Measurements from ENCODE around the gene PCSK6.

GRCh38 chr15:101332061-101332467, 157.4 kb downstream of the PCSK6 start:
- TF ChIP-seq, protein P1, sequence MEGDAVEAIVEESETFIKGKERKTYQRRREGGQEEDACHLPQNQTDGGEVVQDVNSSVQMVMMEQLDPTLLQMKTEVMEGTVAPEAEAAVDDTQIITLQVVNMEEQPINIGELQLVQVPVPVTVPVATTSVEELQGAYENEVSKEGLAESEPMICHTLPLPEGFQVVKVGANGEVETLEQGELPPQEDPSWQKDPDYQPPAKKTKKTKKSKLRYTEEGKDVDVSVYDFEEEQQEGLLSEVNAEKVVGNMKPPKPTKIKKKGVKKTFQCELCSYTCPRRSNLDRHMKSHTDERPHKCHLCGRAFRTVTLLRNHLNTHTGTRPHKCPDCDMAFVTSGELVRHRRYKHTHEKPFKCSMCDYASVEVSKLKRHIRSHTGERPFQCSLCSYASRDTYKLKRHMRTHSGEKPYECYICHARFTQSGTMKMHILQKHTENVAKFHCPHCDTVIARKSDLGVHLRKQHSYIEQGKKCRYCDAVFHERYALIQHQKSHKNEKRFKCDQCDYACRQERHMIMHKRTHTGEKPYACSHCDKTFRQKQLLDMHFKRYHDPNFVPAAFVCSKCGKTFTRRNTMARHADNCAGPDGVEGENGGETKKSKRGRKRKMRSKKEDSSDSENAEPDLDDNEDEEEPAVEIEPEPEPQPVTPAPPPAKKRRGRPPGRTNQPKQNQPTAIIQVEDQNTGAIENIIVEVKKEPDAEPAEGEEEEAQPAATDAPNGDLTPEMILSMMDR (conservative IDR thresholded peaks at IDR 0.05; ENCODE audit: low read length), result no peak
- TF ChIP-seq EZH2phosphoT487 (IDR thresholded peaks at IDR 0.05; ENCODE audit: borderline replicate concordance, low read depth, low read length), result no peak
